IMR-90 (cell line): Measurements from ENCODE around the gene CLPSL2. TPM values are rescaled to one million over a fixed set of nuclear protein-coding genes. Genes with fewer than 3 reads are reported as not detected.

Experiments used
- ATAC-seq: fragments of 200-7000 bp; cut with Tn5 transposase; 2 replicates; pipeline ENCODE4 v1.9.1; 2020; ENCODE audit warnings: low read depth, mild to moderate bottlenecking, moderate library complexity
- BruUV-seq: library from RNA; stranded (reverse); fragments of 400-500 nt; replicated peaks from 2 replicates; lab custom pipeline; 2021; lab: Mats Ljungman, UMichigan
- CTCF ChIA-PET: fragments of 300-600 bp; formaldehyde crosslinking; extraction: SDS; loops from one replicate; lab custom pipeline; 2021; ENCODE audit warnings: antibody characterized with exemption; lab: Yijun Ruan, JAX
- POLR2A ChIA-PET: fragments of 300-600 bp; sonication (Branson Sonifier 250); formaldehyde crosslinking; loops from one replicate; lab custom pipeline; 2022; ENCODE audit warnings: antibody characterized with exemption; ENCODE audit not compliant: unreplicated experiment; lab: Charles Lee
- DNase-seq: peaks from one replicate; pipeline ENCODE4 v3.0.0; 2013
- H2AFZ ChIP-seq: replicated peaks from 2 replicates; pipeline ENCODE3; 2013; ENCODE audit warnings: low read length, mild to moderate bottlenecking; ENCODE audit not compliant: poor library complexity
- H2AK5ac ChIP-seq: 2 replicates; pipeline ENCODE4 v1.6.1; 2013; ENCODE audit warnings: low read depth, low read length, inconsistent platforms
- H2AK9ac ChIP-seq: replicated peaks from 2 replicates; pipeline ENCODE3; 2013; ENCODE audit warnings: mild to moderate bottlenecking, low read depth, low read length, moderate library complexity; ENCODE audit not compliant: poor library complexity
- H2BK120ac ChIP-seq: 2 replicates; pipeline ENCODE4 v1.6.1; 2013; ENCODE audit warnings: low read depth, low read length, inconsistent platforms
- H2BK15ac ChIP-seq: 3 replicates; pipeline ENCODE4 v1.6.1; 2013; ENCODE audit warnings: low read depth, low read length, inconsistent platforms
- H2BK20ac ChIP-seq: 2 replicates; pipeline ENCODE4 v1.6.1; 2013; ENCODE audit warnings: low read depth, mild to moderate bottlenecking, inconsistent platforms, low read length, moderate library complexity
- H2BK5ac ChIP-seq: 2 replicates; pipeline ENCODE4 v1.6.1; 2013; ENCODE audit warnings: mild to moderate bottlenecking, low read depth, low read length, inconsistent platforms; ENCODE audit not compliant: poor library complexity, severe bottlenecking
- H3K14ac ChIP-seq: replicated peaks from 2 replicates; pipeline ENCODE4 v1.6.1; 2013; ENCODE audit warnings: low read depth, low read length, inconsistent platforms
- H3K18ac ChIP-seq: 2 replicates; pipeline ENCODE4 v1.6.1; 2013; ENCODE audit warnings: low read depth, low read length, control low read depth
- H3K23ac ChIP-seq: 2 replicates; pipeline ENCODE4 v1.6.1; 2013; ENCODE audit warnings: low read depth, low read length, inconsistent platforms
- H3K27ac ChIP-seq: 2 replicates; pipeline ENCODE4 v1.5.1; 2013; ENCODE audit warnings: mild to moderate bottlenecking, control low read depth, low read length; ENCODE audit not compliant: insufficient read depth
- H3K27me3 ChIP-seq: 2 replicates; pipeline ENCODE4 v1.6.1; 2013; ENCODE audit warnings: low read length; ENCODE audit not compliant: control insufficient read depth, insufficient read depth
- H3K36me3 ChIP-seq: 2 replicates; pipeline ENCODE4 v1.6.1; 2013; ENCODE audit warnings: low read length, mixed read lengths; ENCODE audit not compliant: control insufficient read depth, insufficient read depth
- H3K4ac ChIP-seq: 2 replicates; pipeline ENCODE4 v1.6.1; 2013; ENCODE audit warnings: low read depth, low read length, inconsistent platforms
- H3K4me1 ChIP-seq: 2 replicates; pipeline ENCODE4 v1.6.1; 2013; ENCODE audit warnings: low read length, mixed read lengths; ENCODE audit not compliant: control insufficient read depth, insufficient read depth
- H3K4me2 ChIP-seq: 2 replicates; pipeline ENCODE4 v1.6.1; 2013; ENCODE audit warnings: low read depth, mild to moderate bottlenecking, control low read depth, low read length, moderate library complexity
- H3K4me3 ChIP-seq: 2 replicates; pipeline ENCODE4 v1.5.1; 2013; ENCODE audit warnings: low read depth, mild to moderate bottlenecking, control low read depth, low read length, moderate library complexity; ENCODE audit not compliant: insufficient read depth
- H3K56ac ChIP-seq: 2 replicates; pipeline ENCODE4 v1.6.1; 2013; ENCODE audit warnings: low read length, inconsistent platforms; ENCODE audit not compliant: insufficient read depth; ENCODE audit errors: extremely low read depth
- H3K79me1 ChIP-seq, 2 experiments: 2 replicates each; pipeline ENCODE4 v1.6.1; 2013; ENCODE audit warnings: low read length in 2 of 2, inconsistent platforms in 1 of 2, low read depth in 1 of 2
- H3K9ac ChIP-seq: 2 replicates; pipeline ENCODE4 v1.6.1; 2013; ENCODE audit warnings: low read depth, low read length, control low read depth
- H3K9me1 ChIP-seq: 2 replicates; pipeline ENCODE4 v1.6.1; 2013; ENCODE audit warnings: low read length, inconsistent platforms; ENCODE audit not compliant: insufficient read depth
- H3K9me3 ChIP-seq: 2 replicates; pipeline ENCODE4 v1.6.1; 2013; ENCODE audit warnings: low read length; ENCODE audit not compliant: control insufficient read depth, insufficient read depth
- H4K20me1 ChIP-seq: 2 replicates; pipeline ENCODE4 v1.6.1; 2013; ENCODE audit warnings: low read length, inconsistent platforms; ENCODE audit not compliant: insufficient read depth
- H4K5ac ChIP-seq: 2 replicates; pipeline ENCODE4 v1.6.1; 2013; ENCODE audit warnings: mild to moderate bottlenecking, low read depth, low read length, control low read depth
- H4K8ac ChIP-seq, 2 experiments: 2 replicates each; pipeline ENCODE4 v1.6.1; 2013; ENCODE audit warnings: low read depth in 2 of 2, low read length in 2 of 2, control low read depth in 1 of 2, inconsistent platforms in 1 of 2
- H4K91ac ChIP-seq: 2 replicates; pipeline ENCODE4 v1.6.1; 2013; ENCODE audit warnings: low read depth, low read length, inconsistent platforms; ENCODE audit not compliant: insufficient read depth
- CEBPB ChIP-seq: IDR thresholded peaks from 2 replicates; pipeline ENCODE4 v1.6.1; 2012; ENCODE audit warnings: low read depth, low read length, improper control_type of control experiment
- CHD1 ChIP-seq: IDR thresholded peaks from 2 replicates; pipeline ENCODE4 v1.6.1; 2012; ENCODE audit warnings: low read depth, low read length, improper control_type of control experiment
- FOS ChIP-seq: fragments of 150-350 bp; IDR thresholded peaks from 2 replicates; pipeline ENCODE4 v1.6.1; 2016; ENCODE audit warnings: low read depth, low read length
- MAFK ChIP-seq: IDR thresholded peaks from 2 replicates; pipeline ENCODE4 v1.6.1; 2012; ENCODE audit warnings: low read depth, low read length, improper control_type of control experiment
- MAZ ChIP-seq: IDR thresholded peaks from 2 replicates; pipeline ENCODE4 v1.6.1; 2012; ENCODE audit warnings: low read depth, mild to moderate bottlenecking, low read length, improper control_type of control experiment, moderate library complexity, borderline replicate concordance
- MXI1 ChIP-seq: IDR thresholded peaks from 2 replicates; pipeline ENCODE4 v1.6.1; 2012; ENCODE audit warnings: low read depth, mild to moderate bottlenecking, low read length, moderate library complexity, borderline replicate concordance
- NFE2L2 ChIP-seq: fragments of 150-350 bp; IDR thresholded peaks from 2 replicates; pipeline ENCODE4 v1.6.1; 2016; ENCODE audit warnings: low read depth, mild to moderate bottlenecking, low read length
- POLR2A ChIP-seq: IDR thresholded peaks from 2 replicates; pipeline ENCODE4 v1.6.1; 2012; ENCODE audit warnings: mild to moderate bottlenecking, low read depth, low read length
- RCOR1 ChIP-seq: IDR thresholded peaks from 2 replicates; pipeline ENCODE4 v1.6.1; 2012; ENCODE audit warnings: mild to moderate bottlenecking, low read length, improper control_type of control experiment; ENCODE audit not compliant: insufficient replicate concordance
- RFX5 ChIP-seq: IDR thresholded peaks from 2 replicates; pipeline ENCODE4 v1.8.0; 2012; ENCODE audit warnings: low read depth, mild to moderate bottlenecking, low read length, moderate library complexity
- SMC3 ChIP-seq: fragments of 150-350 bp; IDR thresholded peaks from 2 replicates; pipeline ENCODE4 v1.6.1; 2016; ENCODE audit warnings: low read depth, mild to moderate bottlenecking, antibody characterized with exemption, low read length, moderate library complexity
- WGBS, 2 experiments: methylation state at CpG; one replicate each; pipeline versions ENCODE4 v1.1.5 to v1.1.7; 2013; ENCODE audit warnings: missing lambda C conversion rate in 2 of 2; ENCODE audit not compliant: insufficient read length in 1 of 2; ENCODE audit errors: extremely low coverage in 2 of 2; 5-methylcytosine and 5-hydroxymethylcytosine counted together
- dilution Hi-C: fragments of 300-500 bp; cut with HindIII; formaldehyde crosslinking; loops from one replicate; pipeline ENCODE4 v1.14.3; 2018; ENCODE audit warnings: low sequenced_read_pairs; ENCODE audit not compliant: unreplicated experiment
- in situ Hi-C: fragments of 300-500 bp; cut with MboI; formaldehyde crosslinking; loops from 3 replicates; pipeline ENCODE4 v1.14.3; 2019; ENCODE audit warnings: low sequenced_read_pairs, inconsistent platforms, mixed read lengths
- intact Hi-C: fragments of 100-400 bp; cut with micrococcal nuclease; formaldehyde crosslinking; loops from 2 replicates; pipeline ENCODE4 v1.10.0; 2022
- polyA plus RNA-seq, 3 experiments: library from polyadenylated mRNA; depleted of rRNA; stranded (reverse); fragments of >200 nt; gene quantifications; 2 replicates each; pipeline ENCODE4 v1.2.3, GENCODE V29; 2012; ENCODE audit warnings: low replicate concordance in 1 of 3
- total RNA-seq: library from RNA; depleted of rRNA; stranded (reverse); fragments of >200 nt; gene quantifications from 2 replicates; pipeline ENCODE4 v1.2.3, GENCODE V29; 2012
- TF ChIP-seq, protein P1 (sequence below): conservative IDR thresholded peaks from 2 replicates; pipeline ENCODE4 v1.5.1; 2012; ENCODE audit warnings: mild to moderate bottlenecking, low read depth, low read length, improper control_type of control experiment
- TF ChIP-seq, protein P2 (sequence below): fragments of 150-350 bp; IDR thresholded peaks from 2 replicates; pipeline ENCODE4 v1.6.1; 2017; ENCODE audit warnings: mild to moderate bottlenecking, antibody characterized with exemption, low read length, low read depth

The CLPSL2 gene
- total and polyA plus RNA-seq, 2 of the 4 experiments (the other 2 are of a cell fraction) = not detected

DNA sequence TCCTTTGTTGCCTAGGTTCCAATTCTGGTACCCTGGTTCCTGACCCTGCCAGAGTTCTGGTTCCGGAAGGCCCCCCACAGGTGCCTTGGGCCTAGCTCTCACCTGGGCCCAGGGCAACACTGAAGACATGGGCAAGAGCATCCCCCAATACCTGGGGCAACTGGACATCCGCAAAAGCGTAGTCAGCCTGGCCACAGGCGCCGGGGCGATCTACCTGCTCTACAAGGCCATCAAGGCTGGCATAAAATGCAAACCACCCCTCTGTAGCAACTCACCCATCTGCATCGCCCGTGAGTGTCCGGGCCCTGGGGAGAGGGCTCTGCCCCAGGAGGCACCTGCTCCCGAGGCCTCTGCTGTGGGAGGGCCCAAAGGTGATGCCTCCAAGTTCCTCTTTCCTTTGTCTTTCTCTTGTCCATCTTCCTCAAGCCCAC lies 39.4 kb upstream of the CLPSL2 start, which contains the start of gene ARMC12:
Gene ARMC12, plus strand, starts transcription at position 51 of the 431 bp plus-strand sequence. Its CDS starts 77 bp downstream, at position 128.
- H3K4ac ChIP-seq = no peak within 1 kb of the TSS
- in situ Hi-C loops (loop anchor here (5.0 to 25.0 kb wide), 3 partner anchors 155 to 425 kb away; no protein-coding TSS in a partner anchor), intact Hi-C loops (loop anchor here (1.0 to 2.0 kb wide), 4 partner anchors 52 to 358 kb away; no protein-coding TSS in a partner anchor), dilution Hi-C loops (no loop called here)
- no peak within 1 kb of the TSS; the same call in 1 of the 2 replicates for H2AK5ac ChIP-seq
- no peak within 1 kb of the TSS for H3K14ac ChIP-seq
- CTCF ChIA-PET = interaction anchor here (0.5 to 2.1 kb wide), 17 partner anchors 26 to 220 kb away, joined by 3 to 12 read pairs (median 4); no protein-coding TSS in a partner anchor
- H3K56ac ChIP-seq = no peak within 1 kb of the TSS; the same call in 1 of the 2 replicates
- H3K4me1 ChIP-seq = no peaks in the 10 kb centered on the region
- no peaks in the 10 kb centered on the region for H4K20me1 ChIP-seq
- 100% methylated on average over 1 of the region's 10 CpGs; no CpG with 5 or more reads in 1 of the 2 experiments for WGBS, 2 experiments
- no peak within 1 kb of the TSS for H2BK120ac ChIP-seq
- no peak within 1 kb of the TSS for H3K18ac ChIP-seq
- no peak for DNase-seq
- H3K27me3 ChIP-seq = no peaks in the 10 kb centered on the region; the same call in 1 of the 2 replicates
- H2BK20ac ChIP-seq = peak within 1 kb of the TSS; percentile 40; the same call in 1 of the 2 replicates
- peak within 1 kb of the TSS; percentile 67 for H2AFZ ChIP-seq
- TF ChIP-seq MAZ (no peak), MAFK (no peak), RCOR1 (no peak), RFX5 (no peak), MXI1 (no peak), CHD1 (no peak), POLR2A (no peak), FOS (no peak), CEBPB (no peak), SMC3 (no peak), NFE2L2 (no peak)
- TF ChIP-seq, protein P1, sequence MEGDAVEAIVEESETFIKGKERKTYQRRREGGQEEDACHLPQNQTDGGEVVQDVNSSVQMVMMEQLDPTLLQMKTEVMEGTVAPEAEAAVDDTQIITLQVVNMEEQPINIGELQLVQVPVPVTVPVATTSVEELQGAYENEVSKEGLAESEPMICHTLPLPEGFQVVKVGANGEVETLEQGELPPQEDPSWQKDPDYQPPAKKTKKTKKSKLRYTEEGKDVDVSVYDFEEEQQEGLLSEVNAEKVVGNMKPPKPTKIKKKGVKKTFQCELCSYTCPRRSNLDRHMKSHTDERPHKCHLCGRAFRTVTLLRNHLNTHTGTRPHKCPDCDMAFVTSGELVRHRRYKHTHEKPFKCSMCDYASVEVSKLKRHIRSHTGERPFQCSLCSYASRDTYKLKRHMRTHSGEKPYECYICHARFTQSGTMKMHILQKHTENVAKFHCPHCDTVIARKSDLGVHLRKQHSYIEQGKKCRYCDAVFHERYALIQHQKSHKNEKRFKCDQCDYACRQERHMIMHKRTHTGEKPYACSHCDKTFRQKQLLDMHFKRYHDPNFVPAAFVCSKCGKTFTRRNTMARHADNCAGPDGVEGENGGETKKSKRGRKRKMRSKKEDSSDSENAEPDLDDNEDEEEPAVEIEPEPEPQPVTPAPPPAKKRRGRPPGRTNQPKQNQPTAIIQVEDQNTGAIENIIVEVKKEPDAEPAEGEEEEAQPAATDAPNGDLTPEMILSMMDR = no peak
- TF ChIP-seq, protein P2, sequence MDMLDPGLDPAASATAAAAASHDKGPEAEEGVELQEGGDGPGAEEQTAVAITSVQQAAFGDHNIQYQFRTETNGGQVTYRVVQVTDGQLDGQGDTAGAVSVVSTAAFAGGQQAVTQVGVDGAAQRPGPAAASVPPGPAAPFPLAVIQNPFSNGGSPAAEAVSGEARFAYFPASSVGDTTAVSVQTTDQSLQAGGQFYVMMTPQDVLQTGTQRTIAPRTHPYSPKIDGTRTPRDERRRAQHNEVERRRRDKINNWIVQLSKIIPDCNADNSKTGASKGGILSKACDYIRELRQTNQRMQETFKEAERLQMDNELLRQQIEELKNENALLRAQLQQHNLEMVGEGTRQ = no peak
- no peak within 1 kb of the TSS for H3K4me3 ChIP-seq
- H3K23ac ChIP-seq = no peak within 1 kb of the TSS
- H2AK9ac ChIP-seq = peak within 1 kb of the TSS; percentile 55
- H3K79me1 ChIP-seq = no peaks in the 10 kb centered on the region
- H3K9ac ChIP-seq = no peak within 1 kb of the TSS
- H3K4me2 ChIP-seq = no peak within 1 kb of the TSS
- no peak within 1 kb of the TSS for H2BK5ac ChIP-seq
- no peak within 1 kb of the TSS for H4K5ac ChIP-seq
- no TSS peak for BruUV-seq
- POLR2A ChIA-PET = no interaction called here
- peaks cover 2% of the 10 kb centered on the region; the same call in 1 of the 2 replicates for H3K9me1 ChIP-seq
- ATAC-seq = no peak
- no peaks in the 10 kb centered on the region for H3K9me3 ChIP-seq
- no peak within 1 kb of the TSS for H4K8ac ChIP-seq
- no peak within 1 kb of the TSS for H2BK15ac ChIP-seq
- no peak within 1 kb of the TSS for H3K27ac ChIP-seq
- no peaks in the 10 kb centered on the region for H3K36me3 ChIP-seq
- no peak within 1 kb of the TSS; the same call in 1 of the 2 replicates for H4K91ac ChIP-seq
